Endothelial cell of umbilical vein (primary cell): ENCODE measurements around the gene SDC3. TPM values are rescaled to one million over a fixed set of nuclear protein-coding genes. Genes with fewer than 3 reads are reported as not detected.

Experiments
- BruUV-seq: library from RNA; stranded (reverse); fragments of 400-500 nt; replicated peaks from 2 replicates; lab custom pipeline; 2021; lab: Mats Ljungman, UMichigan
- CTCF ChIA-PET: fragments of 300-600, 350-600 bp; sonication (Branson Sonifier 250); formaldehyde crosslinking; loops from one replicate; lab custom pipeline; 2021; ENCODE audit warnings: antibody characterized with exemption, inconsistent platforms; lab: Charles Lee
- POLR2A ChIA-PET: fragments of 300-600, 350-600 bp; sonication (Branson Sonifier 250); formaldehyde crosslinking; loops from one replicate; lab custom pipeline; 2021; ENCODE audit warnings: antibody characterized with exemption, inconsistent platforms; lab: Charles Lee
- DNase-seq: peaks from one replicate; pipeline ENCODE4 v3.0.0-alpha.2; 2011; ENCODE audit warnings: low read depth, low spot score
- FAIRE-seq: peaks from 2 replicates; lab custom pipeline; 2011; peaks lifted over from hg19 to GRCh38; lab: Jason Lieb, UNC
- H2AFZ ChIP-seq: 2 replicates; pipeline ENCODE4 v1.6.0; 2012; ENCODE audit warnings: low read depth, low read length, control low read depth, inconsistent platforms
- H3K27ac ChIP-seq: 2 replicates; pipeline ENCODE4 v1.5.1; 2011; ENCODE audit warnings: low read depth, mild to moderate bottlenecking, control low read depth, low read length, moderate library complexity; ENCODE audit not compliant: insufficient read depth
- H3K27me3 ChIP-seq, 2 experiments: 2 replicates each; pipeline versions ENCODE4 v1.6.0 to v1.6.1; 2011; ENCODE audit warnings: low read length in 2 of 2, mixed read lengths in 1 of 2; ENCODE audit not compliant: control insufficient read depth in 2 of 2, insufficient read depth in 2 of 2
- H3K36me3 ChIP-seq, 2 experiments: 2 replicates in 1 of 2; 3 replicates in 1 of 2; pipeline ENCODE4 v1.5.1; 2011; ENCODE audit warnings: low read length in 2 of 2, mild to moderate bottlenecking in 1 of 2, moderate library complexity in 1 of 2; ENCODE audit not compliant: control insufficient read depth in 2 of 2, insufficient read depth in 2 of 2; ENCODE audit errors: extremely low read depth in 1 of 2
- H3K4me1 ChIP-seq: 3 replicates; pipeline ENCODE4 v1.5.1; 2011; ENCODE audit warnings: mild to moderate bottlenecking, low read length; ENCODE audit not compliant: control insufficient read depth, insufficient read depth; ENCODE audit errors: extremely low read depth
- H3K4me2 ChIP-seq: 2 replicates; pipeline ENCODE4 v1.6.1; 2011; ENCODE audit warnings: low read length, control low read depth, mixed read lengths; ENCODE audit not compliant: insufficient read depth
- H3K4me3 ChIP-seq, 3 experiments: fragments of 200-600 bp in 1 of 3; sonication (generic), shearing (Covaris generic) in 1 of 3; replicated peaks in 1 of 3; 2 replicates each; pipeline ENCODE4 v1.5.1; 2011 to 2016; ENCODE audit warnings: control low read depth in 3 of 3, low read length in 3 of 3, mild to moderate bottlenecking in 2 of 3, inconsistent platforms in 1 of 3, low read depth in 1 of 3, moderate library complexity in 1 of 3; ENCODE audit not compliant: insufficient read depth in 1 of 3
- H3K79me2 ChIP-seq: 2 replicates; pipeline ENCODE4 v1.6.0; 2012; ENCODE audit warnings: low read length, inconsistent platforms; ENCODE audit not compliant: control insufficient read depth, insufficient read depth
- H3K9ac ChIP-seq: replicated peaks from 2 replicates; pipeline ENCODE3; 2011; ENCODE audit warnings: low read length, control low read depth; ENCODE audit not compliant: insufficient read depth; ENCODE audit errors: extremely low read depth
- H3K9me1 ChIP-seq: replicated peaks from 3 replicates; pipeline ENCODE4 v1.6.0; 2011; ENCODE audit warnings: mild to moderate bottlenecking, low read length; ENCODE audit not compliant: control insufficient read depth, insufficient read depth; ENCODE audit errors: extremely low read depth
- H3K9me3 ChIP-seq: replicated peaks from 2 replicates; pipeline ENCODE4 v1.5.1; 2012; ENCODE audit warnings: low read length, inconsistent platforms; ENCODE audit not compliant: control insufficient read depth, insufficient read depth
- H4K20me1 ChIP-seq: replicated peaks from 2 replicates; pipeline ENCODE3; 2011; ENCODE audit warnings: mild to moderate bottlenecking, low read length; ENCODE audit not compliant: control insufficient read depth, insufficient read depth; ENCODE audit errors: extremely low read depth
- CTCF ChIP-seq, 2 donors: IDR thresholded peaks; 1 replicate in 1 of 2; 2 replicates in 1 of 2; pipeline ENCODE4 v1.5.1; 2011; ENCODE audit warnings: low read length in 2 of 2, mild to moderate bottlenecking in 2 of 2, moderate library complexity in 2 of 2, control low read depth in 1 of 2, inconsistent platforms in 1 of 2, low read depth in 1 of 2; ENCODE audit not compliant: insufficient read depth in 1 of 2; ENCODE audit errors: extremely low read depth in 1 of 2
- EZH2 ChIP-seq: IDR thresholded peaks from 2 replicates; pipeline ENCODE4 v1.6.1; 2012; ENCODE audit warnings: borderline replicate concordance, low read depth, mild to moderate bottlenecking, moderate library complexity, low read length, inconsistent platforms; ENCODE audit not compliant: severe bottlenecking
- FOS ChIP-seq: IDR thresholded peaks from 2 replicates; pipeline ENCODE4 v1.6.1; 2011; ENCODE audit warnings: mild to moderate bottlenecking, low read length, moderate library complexity, borderline replicate concordance; ENCODE audit not compliant: insufficient read depth
- GATA2 ChIP-seq: IDR thresholded peaks from 2 replicates; pipeline ENCODE4 v1.7.0; 2011; ENCODE audit warnings: low read depth, mild to moderate bottlenecking, moderate library complexity, mixed read lengths, low read length; ENCODE audit not compliant: insufficient read length, insufficient read depth
- JUN ChIP-seq: IDR thresholded peaks from 2 replicates; pipeline ENCODE4 v1.6.1; 2011; ENCODE audit warnings: borderline replicate concordance, low read depth; ENCODE audit not compliant: insufficient read length, insufficient read depth
- MAX ChIP-seq: IDR thresholded peaks from 2 replicates; pipeline ENCODE4 v1.6.1; 2011; ENCODE audit not compliant: insufficient read depth, insufficient read length
- MYC ChIP-seq: IDR thresholded peaks from one replicate; pipeline ENCODE4 v1.6.1; 2011; ENCODE audit warnings: mild to moderate bottlenecking, low read depth, low read length
- POLR2A ChIP-seq: IDR thresholded peaks from 2 replicates; pipeline ENCODE4 v1.6.1; 2012; ENCODE audit warnings: low read depth, mild to moderate bottlenecking, control low read depth, low read length
- POLR2AphosphoS5 ChIP-seq: IDR thresholded peaks from 2 replicates; pipeline ENCODE4 v1.6.1; 2012; ENCODE audit warnings: low read depth, mild to moderate bottlenecking, control low read depth, low read length, moderate library complexity; ENCODE audit not compliant: insufficient read depth
- dilution Hi-C: fragments of 300-500 bp; cut with MboI; formaldehyde crosslinking; loops from one replicate; pipeline ENCODE4 v1.15.0; 2019; ENCODE audit warnings: low sequenced_read_pairs; ENCODE audit not compliant: extremely low pct_ligation_motif_present
- intact Hi-C: fragments of 100-400 bp; cut with micrococcal nuclease; formaldehyde crosslinking; loops from one replicate; pipeline ENCODE4 v1.10.0; 2022
- polyA plus RNA-seq, 4 experiments: library from polyadenylated mRNA; depleted of rRNA in 3 of 4; stranded (reverse) in 3 of 4; unstranded in 1 of 4; fragments of >200 nt; gene quantifications; 2 replicates each; pipeline versions ENCODE4 v1.2.1 to v1.2.3, GENCODE V29; 2011 to 2012; ENCODE audit warnings: missing spikeins in 1 of 4
- total RNA-seq: library from RNA; stranded (reverse); gene quantifications from 2 replicates; pipeline ENCODE4 v1.2.3, GENCODE V29; 2021

SDC3 gene
- total and polyA plus RNA-seq, 2 donors (not counting 3 experiments of a cell fraction or from before 2014, with no cell fraction given) = 7.1 to 25.9 TPM

- H3K27me3 ChIP-seq = no peaks in the 10 kb centered on the region
- peaks cover 0 to 6% of the 10 kb centered on the region in 2 experiments for H3K36me3 ChIP-seq
- POLR2A ChIA-PET = no interaction called here
- no peak overlapping the region for H3K4me3 ChIP-seq
- dilution Hi-C loops = no loop called here
- no peaks in the 10 kb centered on the region for H3K9me1 ChIP-seq
- intact Hi-C loops = no loop called here
- H3K4me1 ChIP-seq = peaks cover 3% of the 10 kb centered on the region
- CTCF ChIA-PET = interaction anchor here (1.7 kb wide), 1 partner anchor 35 kb away, joined by 6 read pairs; no protein-coding TSS in a partner anchor
- H3K9ac ChIP-seq = no peak overlapping the region
- H3K4me2 ChIP-seq = no peak overlapping the region
- no peaks in the 10 kb centered on the region for H4K20me1 ChIP-seq
- no peak overlapping the region for H3K27ac ChIP-seq
- H3K9me3 ChIP-seq = no peaks in the 10 kb centered on the region
- H3K79me2 ChIP-seq = no peaks in the 10 kb centered on the region
- BruUV-seq = no TSS peak
- H2AFZ ChIP-seq = no peak overlapping the region
- DNase-seq (no peak), FAIRE-seq (no peak)
- TF ChIP-seq EZH2 (no peak), JUN (no peak), MYC (no peak), CTCF (IDR thresholded peaks at IDR 0.05; ENCODE audit: extremely low read depth in 1 of 2, insufficient read depth in 1 of 2, low read depth in 1 of 2, low read length in 2 of 2) (no peak), GATA2 (no peak), POLR2AphosphoS5 (no peak), POLR2A (no peak), MAX (no peak), FOS (no peak)
These were observed 33.4 kb downstream of the SDC3 start for GRCh38 chr1:30875197-30875596.
